ENCODE data around the gene DZIP1L. TPM values are rescaled to one million over a fixed set of nuclear protein-coding genes. Genes with fewer than 3 reads are reported as not detected.

Gene DZIP1L
- total RNA-seq, 1 donor from 2014 or later: 3.3 TPM

DNA sequence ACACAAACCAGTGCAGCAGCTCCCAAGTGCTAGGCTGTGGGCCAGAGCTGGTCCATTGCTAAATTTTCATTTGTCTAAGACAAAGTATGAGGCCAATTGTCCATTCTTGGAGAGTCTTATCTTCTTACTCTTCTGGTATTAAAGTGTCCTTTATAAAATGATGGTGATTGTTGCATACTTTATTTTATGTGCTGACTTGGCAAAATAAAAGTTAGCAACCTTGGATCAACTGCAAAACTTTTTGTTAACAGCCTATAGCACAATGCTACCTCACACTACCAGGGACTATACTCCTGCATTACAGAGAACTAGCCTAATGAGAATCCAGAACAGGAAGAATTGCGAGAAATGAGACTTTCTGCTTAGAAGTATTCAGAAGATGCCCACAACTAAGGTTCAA is 61.4 kb downstream of the DZIP1L start:
- Mint-ChIP-seq H3K36me3 (ENCODE audit: unreplicated experiment) (no peaks in the 10 kb centered on the region), H3K4me3 (ENCODE audit: unreplicated experiment) (no peak overlapping the region), H3K4me1 (ENCODE audit: low read depth, unreplicated experiment) (no peaks in the 10 kb centered on the region), H3K9me3 (ENCODE audit: unreplicated experiment) (peaks cover 2% of the 10 kb centered on the region), H3K27ac (ENCODE audit: unreplicated experiment) (no peak overlapping the region), H3K27me3 (ENCODE audit: unreplicated experiment) (no peaks in the 10 kb centered on the region)
- no peak for DNase-seq
- TF ChIP-seq CTCF (IDR thresholded peaks at IDR 0.05; ENCODE audit: partially characterized antibody, unreplicated experiment): no peak

DNA sequence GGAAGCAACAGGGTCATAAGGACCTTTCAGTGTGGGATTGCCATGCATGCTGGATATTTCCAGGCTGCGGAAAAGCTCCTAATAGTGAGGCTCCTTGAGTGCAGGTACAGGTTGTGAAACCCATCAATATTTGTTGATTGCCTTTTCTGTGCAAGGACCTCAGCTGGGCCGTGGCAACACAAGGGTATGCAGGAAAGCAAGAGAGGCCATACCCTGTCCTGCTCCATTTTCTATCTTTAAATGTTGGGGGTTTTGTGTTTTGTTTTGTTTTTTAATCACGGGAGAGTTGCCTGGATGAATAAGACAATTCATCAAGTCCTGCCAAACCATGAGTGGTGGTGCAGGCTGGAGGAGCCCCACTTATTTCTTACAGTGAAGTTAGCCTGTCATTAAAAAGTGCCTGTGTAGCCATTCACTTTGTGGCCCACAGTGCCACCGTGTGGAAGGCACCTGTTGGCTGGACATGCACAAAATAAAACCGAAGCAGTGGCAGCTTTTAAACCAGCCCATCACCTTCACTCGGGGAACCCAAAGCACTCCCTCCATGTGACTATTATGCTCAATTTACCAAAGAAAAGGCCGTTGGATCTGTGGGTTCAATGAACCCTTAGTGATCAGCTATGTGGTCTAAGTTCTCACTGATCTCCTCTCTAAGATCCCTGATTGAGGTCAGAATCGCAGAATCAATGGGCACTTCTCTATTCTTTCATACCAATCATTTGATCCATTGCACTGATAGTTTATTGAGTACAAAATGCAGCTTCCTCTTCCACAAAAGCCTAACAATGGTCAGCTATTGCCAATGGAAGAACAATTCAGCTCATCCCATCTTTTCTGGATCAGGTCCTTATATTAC is 63.2 kb downstream of the DZIP1L start:
- Mint-ChIP-seq H3K4me1 (ENCODE audit: low read depth, unreplicated experiment) (no peaks in the 10 kb centered on the region), H3K9me3 (ENCODE audit: unreplicated experiment) (peaks cover 2% of the 10 kb centered on the region), H3K36me3 (ENCODE audit: unreplicated experiment) (no peaks in the 10 kb centered on the region), H3K4me3 (ENCODE audit: unreplicated experiment) (no peak overlapping the region), H3K27me3 (ENCODE audit: unreplicated experiment) (no peaks in the 10 kb centered on the region), H3K27ac (ENCODE audit: unreplicated experiment) (no peak overlapping the region)
- DNase-seq: peak; percentile 64
- TF ChIP-seq CTCF (IDR thresholded peaks at IDR 0.05; ENCODE audit: partially characterized antibody, unreplicated experiment): no peak

DNA sequence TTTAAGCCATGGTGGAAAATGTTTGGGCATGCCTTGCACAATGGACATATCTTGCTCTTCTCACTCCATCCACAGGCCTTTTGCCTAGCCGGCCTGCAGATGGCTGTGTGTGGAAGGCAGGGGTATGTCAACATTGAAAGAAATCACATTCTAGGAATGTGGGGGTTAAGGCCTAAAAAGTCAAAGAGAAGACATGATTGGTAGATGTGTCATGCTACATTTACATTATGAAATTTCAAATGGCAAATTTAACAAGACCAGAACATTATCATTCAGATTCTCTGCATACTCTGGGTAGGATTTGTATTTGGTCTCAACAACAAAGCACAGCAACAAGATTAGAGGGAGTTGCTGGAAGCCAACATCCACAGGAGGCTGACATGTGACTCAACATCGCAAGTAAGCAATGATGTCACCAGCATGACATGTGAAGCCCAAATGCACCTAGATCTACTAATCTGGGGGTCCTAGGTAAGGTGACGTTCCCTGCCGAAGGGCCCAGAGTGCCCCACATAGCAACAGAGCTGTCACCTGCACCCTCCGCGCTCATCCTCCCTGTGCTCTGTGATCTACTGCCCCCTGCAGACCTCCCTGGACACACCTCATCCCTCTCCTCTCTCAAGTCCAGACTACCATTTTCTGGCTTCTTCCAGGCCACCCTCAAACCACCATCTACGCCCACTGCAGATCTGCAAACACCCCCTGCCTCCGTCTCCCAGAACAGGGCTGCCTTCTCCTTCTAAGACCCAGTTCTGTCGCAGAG is 66.1 kb downstream of the DZIP1L start:
- no peak for DNase-seq
- Mint-ChIP-seq H3K4me3 (ENCODE audit: unreplicated experiment) (no peak overlapping the region), H3K4me1 (ENCODE audit: low read depth, unreplicated experiment) (no peaks in the 10 kb centered on the region), H3K27ac (ENCODE audit: unreplicated experiment) (no peak overlapping the region), H3K36me3 (ENCODE audit: unreplicated experiment) (no peaks in the 10 kb centered on the region), H3K27me3 (ENCODE audit: unreplicated experiment) (no peaks in the 10 kb centered on the region), H3K9me3 (ENCODE audit: unreplicated experiment) (peaks cover 2% of the 10 kb centered on the region)
- no peak for TF ChIP-seq CTCF (IDR thresholded peaks at IDR 0.05; ENCODE audit: partially characterized antibody, unreplicated experiment)

GRCh38 chr3:138047596-138048158 is 67.7 kb downstream of the DZIP1L start:
- no peak for DNase-seq
- Mint-ChIP-seq H3K27me3 (ENCODE audit: unreplicated experiment) (no peaks in the 10 kb centered on the region), H3K9me3 (ENCODE audit: unreplicated experiment) (peaks cover 2% of the 10 kb centered on the region), H3K36me3 (ENCODE audit: unreplicated experiment) (no peaks in the 10 kb centered on the region), H3K4me3 (ENCODE audit: unreplicated experiment) (no peak overlapping the region), H3K27ac (ENCODE audit: unreplicated experiment) (no peak overlapping the region), H3K4me1 (ENCODE audit: low read depth, unreplicated experiment) (no peaks in the 10 kb centered on the region)
- TF ChIP-seq CTCF (IDR thresholded peaks at IDR 0.05; ENCODE audit: partially characterized antibody, unreplicated experiment): no peak

Measured in glutamatergic neuron (in vitro differentiated cells).